Measurements from ENCODE around the gene SKI.
A peak's percentile ranks its signal among the peaks of the same experiment; 100 is the strongest.

SKI gene

DNA sequence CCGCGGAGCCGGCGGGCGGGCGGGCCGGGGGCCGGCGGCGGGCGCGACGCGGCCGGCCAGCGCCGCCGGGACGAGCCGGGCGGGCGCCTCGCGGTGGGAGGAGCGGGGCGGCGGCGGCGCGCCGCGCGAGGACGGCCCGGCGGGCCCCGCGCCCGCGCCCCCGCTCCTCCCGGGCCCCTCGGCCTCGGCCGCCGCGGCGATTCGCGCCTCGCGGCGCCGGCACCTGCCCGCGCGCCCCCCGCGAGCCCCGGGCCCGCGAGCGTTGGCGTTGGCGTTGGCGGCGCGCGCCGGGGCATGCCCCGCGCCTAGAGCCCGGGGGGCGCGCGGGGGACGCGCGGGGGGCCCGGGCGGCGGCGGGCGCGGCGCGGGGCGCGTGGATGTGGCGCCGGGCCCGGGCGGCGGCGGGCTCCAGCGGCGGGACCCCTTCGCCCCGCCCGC, at the start of gene SKI:
Gene SKI (plus strand): TSS at position 163 of the 438 bp plus-strand sequence. CDS start 448 bp downstream, outside the sequence.
- no peak for DNase-seq (ENCODE audit: low read depth)
- H3K4me3 ChIP-seq (ENCODE audit: low read length): peak within 1 kb of the TSS; percentile 88
- TF ChIP-seq, protein P1, sequence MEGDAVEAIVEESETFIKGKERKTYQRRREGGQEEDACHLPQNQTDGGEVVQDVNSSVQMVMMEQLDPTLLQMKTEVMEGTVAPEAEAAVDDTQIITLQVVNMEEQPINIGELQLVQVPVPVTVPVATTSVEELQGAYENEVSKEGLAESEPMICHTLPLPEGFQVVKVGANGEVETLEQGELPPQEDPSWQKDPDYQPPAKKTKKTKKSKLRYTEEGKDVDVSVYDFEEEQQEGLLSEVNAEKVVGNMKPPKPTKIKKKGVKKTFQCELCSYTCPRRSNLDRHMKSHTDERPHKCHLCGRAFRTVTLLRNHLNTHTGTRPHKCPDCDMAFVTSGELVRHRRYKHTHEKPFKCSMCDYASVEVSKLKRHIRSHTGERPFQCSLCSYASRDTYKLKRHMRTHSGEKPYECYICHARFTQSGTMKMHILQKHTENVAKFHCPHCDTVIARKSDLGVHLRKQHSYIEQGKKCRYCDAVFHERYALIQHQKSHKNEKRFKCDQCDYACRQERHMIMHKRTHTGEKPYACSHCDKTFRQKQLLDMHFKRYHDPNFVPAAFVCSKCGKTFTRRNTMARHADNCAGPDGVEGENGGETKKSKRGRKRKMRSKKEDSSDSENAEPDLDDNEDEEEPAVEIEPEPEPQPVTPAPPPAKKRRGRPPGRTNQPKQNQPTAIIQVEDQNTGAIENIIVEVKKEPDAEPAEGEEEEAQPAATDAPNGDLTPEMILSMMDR (conservative IDR thresholded peaks at IDR 0.05; ENCODE audit: low read length): no peak

DNA sequence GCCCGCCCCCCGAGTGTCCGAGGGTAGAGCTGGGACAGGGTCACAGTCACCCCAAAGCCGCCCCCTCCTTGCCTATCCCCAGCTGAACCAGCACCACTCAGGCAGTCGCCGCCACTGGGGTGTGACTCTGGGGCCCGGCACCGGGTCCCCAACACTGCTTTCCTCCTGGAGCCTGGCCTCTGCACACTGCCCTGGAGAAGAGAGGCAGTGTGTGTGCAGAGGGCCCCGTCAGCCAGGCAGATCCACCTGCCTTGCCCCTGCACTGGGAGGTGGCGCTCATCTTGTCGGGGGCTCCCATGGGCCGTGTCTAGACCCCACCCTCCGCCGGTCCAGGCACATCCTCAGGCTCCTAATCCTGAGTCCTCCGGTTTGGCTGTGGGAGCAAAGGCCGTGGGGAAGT, 49.2 kb upstream of the SKI start:
- TF ChIP-seq, protein P1 (conservative IDR thresholded peaks at IDR 0.05; ENCODE audit: low read length): no peak
- DNase-seq (ENCODE audit: low read depth): no peak

DNA sequence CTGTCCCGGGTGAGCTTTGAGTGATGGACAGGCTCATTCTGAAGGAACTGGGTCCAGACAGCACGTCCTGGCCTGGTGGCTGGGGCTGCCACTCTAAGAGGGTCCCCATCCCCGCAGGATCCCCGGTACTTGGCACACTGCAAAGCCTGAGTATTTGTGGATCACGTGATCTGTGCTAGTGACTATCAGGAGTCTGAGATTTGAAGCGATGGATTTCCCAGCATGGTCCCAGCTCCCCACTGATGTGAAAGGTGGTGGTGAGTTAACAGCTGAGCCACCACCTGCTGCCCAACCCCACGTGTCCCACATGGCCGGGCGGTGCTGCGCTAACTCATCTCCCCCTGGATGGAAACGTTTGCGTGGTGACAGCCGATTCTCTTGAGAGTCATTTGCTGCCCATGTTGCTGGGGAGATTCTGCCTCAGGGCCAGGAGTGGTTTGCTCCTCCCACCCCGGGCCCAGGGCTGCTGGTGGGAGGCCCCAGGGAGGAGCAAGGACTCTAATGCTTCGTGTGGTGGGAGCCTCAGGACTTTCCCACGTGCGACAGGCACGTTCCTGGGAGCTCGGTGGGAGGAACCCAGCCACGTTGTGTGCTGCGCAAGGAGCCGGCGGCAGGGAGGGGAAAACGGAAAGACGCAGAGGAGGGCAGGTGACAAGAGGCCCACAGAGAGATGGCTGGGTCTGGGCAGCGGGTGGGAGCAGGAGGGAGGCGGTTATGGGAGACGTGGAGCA, 48.7 kb upstream of the SKI start:
- H3K4me3 ChIP-seq (ENCODE audit: low read length): no peak overlapping the region

More for the DNA sequence above, 49.2 kb upstream of the SKI start:
- no peak overlapping the region for H3K4me3 ChIP-seq (ENCODE audit: low read length)

DNA sequence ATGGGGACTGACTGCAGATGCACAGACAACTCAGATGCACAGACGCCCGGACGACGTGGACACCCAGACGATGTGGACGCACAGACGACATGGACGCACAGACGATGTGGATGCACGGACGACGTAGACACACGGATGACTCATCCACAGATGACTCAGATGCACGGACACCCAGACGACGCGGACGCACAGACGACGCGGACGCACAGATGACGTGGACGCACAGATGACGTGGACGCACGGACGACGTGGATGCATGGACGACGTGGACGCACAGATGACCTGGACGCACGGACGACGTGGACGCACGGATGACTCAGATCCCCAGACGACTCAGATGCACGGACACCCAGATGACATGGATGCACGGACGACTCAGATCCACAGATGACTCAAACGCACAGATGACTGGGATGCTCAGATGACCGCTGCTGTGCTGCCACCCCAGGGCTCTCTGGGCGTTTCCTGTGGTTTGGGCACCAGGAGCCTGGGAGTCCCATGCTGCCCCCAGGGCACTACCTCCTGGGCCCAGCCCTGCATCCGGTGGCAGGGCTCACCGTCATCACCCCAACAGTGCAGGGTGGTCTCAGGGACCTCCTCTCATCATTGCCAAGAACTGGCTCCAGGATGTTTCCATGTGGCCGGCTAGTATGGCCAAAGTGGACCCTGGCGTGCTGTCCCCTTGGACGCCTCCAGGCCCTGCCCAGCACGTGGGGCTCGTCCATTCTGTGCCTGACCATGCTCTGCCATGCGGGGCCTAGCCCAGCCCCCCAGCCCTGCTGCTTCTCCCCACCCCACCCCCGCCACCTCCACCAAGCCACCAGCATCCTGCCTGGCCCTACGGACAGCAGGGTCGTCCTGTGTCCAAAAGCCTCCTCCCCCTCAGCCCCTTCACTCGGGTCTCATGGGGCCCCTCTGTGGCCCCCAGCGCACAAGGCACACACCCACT, 47.5 kb upstream of the SKI start:
- H3K4me3 ChIP-seq (ENCODE audit: low read length): no peak overlapping the region
- no peak for DNase-seq (ENCODE audit: low read depth)
- TF ChIP-seq, protein P1 (conservative IDR thresholded peaks at IDR 0.05; ENCODE audit: low read length): no peak

More for the DNA sequence above, 48.7 kb upstream of the SKI start:
- TF ChIP-seq, protein P1 (conservative IDR thresholded peaks at IDR 0.05; ENCODE audit: low read length): no peak
- no peak for DNase-seq (ENCODE audit: low read depth)

DNA sequence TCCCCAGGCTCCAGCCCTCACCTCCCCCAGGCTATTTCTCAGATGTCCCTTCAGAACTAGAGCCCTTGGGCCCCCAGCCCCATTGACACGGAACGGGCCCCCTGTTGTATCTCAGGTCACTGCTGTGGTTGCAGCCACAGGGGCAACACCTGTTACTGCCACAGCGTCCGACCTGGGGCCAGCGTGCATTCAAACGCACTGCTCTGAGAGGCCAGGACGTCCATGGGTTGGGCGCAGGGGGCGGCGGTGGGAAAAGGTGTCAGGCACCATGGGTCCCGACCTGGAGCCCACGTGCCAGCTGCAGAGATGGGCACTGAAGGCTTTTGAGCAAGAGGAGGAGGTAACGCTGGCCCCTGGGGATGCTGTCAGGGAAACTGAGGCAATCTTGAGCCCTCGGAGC, 46.8 kb upstream of the SKI start:
- no peak for DNase-seq (ENCODE audit: low read depth)
- H3K4me3 ChIP-seq (ENCODE audit: low read length): no peak overlapping the region
- TF ChIP-seq, protein P1 (conservative IDR thresholded peaks at IDR 0.05; ENCODE audit: low read length): no peak

DNA sequence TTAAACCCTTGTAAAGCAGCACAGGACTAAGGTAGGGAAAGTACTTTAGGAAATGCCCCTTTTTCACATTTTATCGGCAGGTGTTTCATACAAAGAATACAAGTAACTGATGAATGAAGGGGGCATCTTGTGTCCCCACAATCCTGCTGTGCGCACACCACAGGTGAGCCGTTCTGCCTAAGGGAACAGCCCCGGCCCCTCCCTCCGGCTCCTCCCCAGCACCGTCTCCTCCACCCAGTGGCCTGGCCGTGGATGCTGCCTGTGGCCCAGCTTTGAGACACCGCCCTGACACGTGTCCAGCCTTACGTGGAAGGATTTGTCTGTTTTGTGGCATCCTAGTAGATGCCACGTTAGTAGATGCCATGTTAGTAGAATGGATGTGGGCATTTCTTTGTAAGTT, 46.4 kb upstream of the SKI start:
- TF ChIP-seq, protein P1 (conservative IDR thresholded peaks at IDR 0.05; ENCODE audit: low read length): no peak
- no peak for DNase-seq (ENCODE audit: low read depth)

More for the DNA sequence above, 46.4 kb upstream of the SKI start:
- H3K4me3 ChIP-seq (ENCODE audit: low read length): no peak overlapping the region

All from AG10803 (cell line).